HFF-Myc (cell line): ENCODE measurements around the gene ZNF808.
A peak's percentile ranks its signal among the peaks of the same experiment; 100 is the strongest.
"Not testable (repeated sequence)": the region's sequence is repeated elsewhere in the genome, so short reads cannot be mapped to it uniquely, and the experiment has no call there.

Experiments used
- DNase-seq: peaks from one replicate; pipeline ENCODE4 v3.0.0-alpha.2; 2011; ENCODE audit warnings: low read depth; ENCODE audit errors: extremely low read depth
- H3K4me3 ChIP-seq: replicated peaks from 2 replicates; pipeline ENCODE4 v1.5.1; 2011; ENCODE audit warnings: low read depth, mild to moderate bottlenecking, control low read depth, low read length
- CTCF ChIP-seq: IDR thresholded peaks from 2 replicates; pipeline ENCODE4 v1.5.1; 2012; ENCODE audit warnings: mild to moderate bottlenecking, low read depth, low read length, control low read depth; ENCODE audit errors: missing control alignments

ZNF808 gene

DNA sequence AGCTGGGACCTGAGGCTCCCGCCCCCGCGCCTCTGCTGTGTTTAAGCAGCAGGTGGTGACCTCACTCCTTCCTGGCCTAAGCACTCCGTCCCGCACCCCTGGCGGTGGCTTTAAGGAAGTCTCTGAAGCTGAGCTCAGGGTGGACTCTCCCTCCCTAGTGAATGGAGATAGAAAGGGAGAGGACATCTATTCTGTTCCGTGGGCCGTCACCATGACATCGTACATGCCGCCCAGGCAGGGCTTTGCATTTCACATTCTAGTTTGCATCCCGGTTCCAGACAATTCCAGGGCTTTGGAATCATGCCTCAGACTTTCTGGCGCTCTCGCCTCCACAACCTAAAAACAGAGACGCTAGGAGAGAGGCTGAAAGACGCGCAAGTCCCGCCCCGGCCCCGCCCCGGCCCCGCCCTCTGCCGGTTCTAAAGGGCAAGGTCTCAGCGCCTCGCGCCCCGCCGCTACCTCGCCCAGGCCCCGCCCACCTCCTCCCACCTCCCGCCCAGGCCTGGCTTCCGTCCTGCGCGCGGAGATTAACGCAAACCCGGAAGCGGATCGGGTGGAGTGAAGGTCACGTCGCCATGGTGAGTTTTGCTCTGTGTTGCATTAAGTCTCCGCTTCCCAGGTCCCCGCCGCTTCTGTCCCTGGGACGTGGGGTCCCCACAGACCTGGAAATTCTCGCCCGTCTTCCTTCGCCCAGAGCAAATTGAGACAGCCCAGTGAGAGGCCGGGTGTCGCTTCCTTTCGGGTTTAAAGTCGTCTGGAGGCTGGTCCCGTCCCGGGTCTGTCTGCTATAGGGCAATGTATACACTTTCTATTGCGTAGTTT lies at the start of gene ZNF808:
Gene ZNF808 (plus strand): TSS at position 535 of the 822 bp plus-strand sequence. CDS start 15,617 bp downstream, outside the sequence.
- peak; percentile 47 for DNase-seq
- H3K4me3 ChIP-seq = peak within 1 kb of the TSS; percentile 68
- peak; percentile 49 for TF ChIP-seq CTCF

GRCh38 chr19:52484111-52484743 lies 43.2 kb upstream of the ZNF808 start:
- H3K4me3 ChIP-seq, DNase-seq: not testable (repeated sequence)

DNA sequence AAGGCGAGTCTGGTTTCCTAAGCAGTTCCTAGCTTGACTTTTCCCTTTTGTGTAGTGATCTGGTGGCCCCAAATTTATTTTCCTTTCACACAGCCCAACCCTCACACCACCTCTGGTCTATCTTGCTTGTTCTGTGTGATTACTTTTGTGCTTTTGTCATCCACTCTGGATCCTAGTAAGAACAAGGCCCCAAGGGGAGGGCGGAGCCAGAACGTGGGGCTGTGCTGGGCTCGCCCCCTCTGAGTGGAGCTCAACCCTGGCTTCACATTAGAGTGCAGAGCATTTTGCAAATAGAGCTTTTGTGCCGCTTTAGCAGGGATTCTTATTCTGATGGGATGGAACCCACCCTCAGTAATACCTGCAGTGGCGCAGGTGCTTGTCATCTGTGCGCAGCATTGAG lies 42.4 kb upstream of the ZNF808 start:
- not testable (repeated sequence) for H3K4me3 ChIP-seq, DNase-seq

DNA sequence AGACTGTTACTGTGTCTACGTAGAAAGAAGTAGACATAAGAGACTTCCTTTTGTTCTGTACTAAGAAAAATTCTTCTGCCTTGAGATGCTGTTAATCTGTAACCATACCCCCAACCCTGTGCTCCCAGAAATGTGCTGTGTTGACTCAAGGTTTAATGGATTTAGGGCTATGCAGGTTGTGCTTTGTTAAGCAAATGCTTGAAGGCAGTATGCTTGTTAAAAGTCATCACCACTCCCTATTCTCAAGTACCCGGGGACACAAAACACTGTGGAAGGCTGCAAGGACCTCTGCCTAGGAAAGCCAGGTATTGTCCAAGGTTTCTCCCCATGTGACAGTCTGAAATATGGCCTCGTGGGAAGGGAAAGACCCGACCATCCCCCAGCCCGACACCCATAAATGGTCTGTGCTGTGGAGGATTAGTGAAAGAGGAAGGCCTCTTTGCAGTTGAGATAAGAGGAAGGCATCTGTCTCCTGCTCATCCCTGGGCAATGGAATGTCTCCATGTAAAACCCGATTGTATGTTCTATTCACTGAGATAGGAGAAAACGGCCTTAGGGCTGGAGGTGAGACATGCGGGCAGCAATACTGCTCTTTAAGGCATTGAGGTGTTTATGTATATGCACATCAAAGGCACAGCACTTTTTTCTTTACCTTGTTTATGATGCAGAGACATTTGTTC lies 41.8 kb upstream of the ZNF808 start:
- DNase-seq, H3K4me3 ChIP-seq: not testable (repeated sequence)

GRCh38 chr19:52492201-52492993 lies 35.1 kb upstream of the ZNF808 start:
- no peak for TF ChIP-seq CTCF
- H3K4me3 ChIP-seq = no peak overlapping the region
- DNase-seq = no peak

DNA sequence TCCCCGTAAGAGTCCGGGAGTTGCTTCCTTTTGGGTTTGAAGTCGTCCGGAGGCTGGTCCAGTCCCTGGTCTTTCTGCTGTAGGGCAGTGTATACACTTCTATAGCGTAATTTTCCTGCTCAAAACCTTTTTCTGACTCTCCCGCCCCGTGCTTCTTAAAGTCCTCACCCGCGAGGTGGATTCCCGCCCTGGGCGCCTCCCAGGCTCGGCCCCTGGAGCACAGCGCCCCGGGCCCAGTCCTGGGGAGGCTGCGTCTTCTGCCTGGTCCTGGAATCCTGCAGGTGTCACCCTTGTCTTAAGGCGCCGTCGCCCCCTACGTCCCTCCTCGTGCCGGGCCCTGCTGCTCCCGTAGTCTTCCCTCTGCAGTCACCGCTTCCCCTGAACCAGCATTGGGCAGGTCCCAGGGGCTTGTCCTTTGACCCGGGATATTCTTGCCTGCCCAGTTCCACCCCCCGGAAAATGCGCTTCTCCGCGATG lies 34.4 kb upstream of the ZNF808 start:
- no peak overlapping the region for H3K4me3 ChIP-seq
- no peak for DNase-seq

DNA sequence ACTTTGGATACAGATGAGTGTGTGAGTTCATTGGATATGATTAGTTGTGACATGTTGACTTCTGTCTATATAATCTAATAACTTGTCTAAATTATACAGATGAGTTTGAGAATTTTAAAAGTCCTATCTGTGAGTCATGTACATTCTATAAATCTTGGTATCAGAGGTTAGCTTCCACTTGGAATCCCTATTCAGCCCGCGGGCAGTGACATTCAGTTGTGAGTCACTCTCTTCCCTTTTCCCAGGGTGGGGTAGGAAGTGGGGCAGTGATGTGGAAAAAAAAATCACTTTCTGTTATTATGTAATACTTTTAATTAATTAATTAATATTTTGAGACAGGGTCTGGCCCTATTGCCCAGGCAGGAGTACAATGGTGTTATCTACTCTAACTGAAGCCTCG lies 33.0 kb upstream of the ZNF808 start:
- no peak overlapping the region for H3K4me3 ChIP-seq
- no peak for DNase-seq
- no peak for TF ChIP-seq CTCF

More for the DNA sequence above, 34.4 kb upstream of the ZNF808 start:
- no peak for TF ChIP-seq CTCF
